Germinal center (tissue), 1 donor: ENCODE results near the gene SPCS1.
A peak's percentile ranks its signal among the peaks of the same experiment; 100 is the strongest.

ENCODE experiments used
- DNase-seq: peaks from one replicate; pipeline ENCODE4 v3.0.0; 2012; ENCODE audit warnings: mixed read lengths, low spot score

The SPCS1 gene

DNA sequence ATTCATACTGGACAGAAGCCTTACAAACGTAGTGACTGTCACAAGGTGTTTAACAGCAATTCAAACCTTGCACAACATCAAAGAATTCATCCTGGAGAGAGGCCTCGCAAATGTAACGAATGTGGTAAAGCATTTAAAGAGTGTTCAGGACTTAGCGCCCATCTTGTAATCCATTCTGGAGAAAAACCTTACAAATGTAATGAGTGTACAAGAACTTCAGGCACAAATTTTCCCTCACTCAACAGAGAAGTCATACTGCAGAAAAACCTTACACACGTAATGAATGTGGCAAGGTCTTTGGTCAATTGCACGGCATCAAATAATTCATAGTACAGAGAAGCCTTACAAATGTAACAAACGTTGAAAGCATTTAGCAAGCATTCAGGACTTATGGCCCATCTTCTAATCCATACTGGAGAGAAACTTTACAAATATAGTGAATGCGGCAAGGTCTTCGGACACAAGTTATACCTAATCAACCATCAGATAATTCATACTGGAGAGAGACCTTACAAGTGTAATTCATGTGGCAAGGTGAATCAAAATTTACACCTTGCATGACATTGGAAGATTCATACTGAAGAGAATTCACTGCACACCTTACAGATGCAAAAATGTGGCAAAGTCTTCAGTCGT, 27.5 kb downstream of the SPCS1 start:
- no peak for DNase-seq

GRCh38 chr3:52739730-52740129, 33.8 kb downstream of the SPCS1 start:
- DNase-seq, result no peak

GRCh38 chr3:52742418-52743041, 36.6 kb downstream of the SPCS1 start:
- peak; percentile 37 for DNase-seq

GRCh38 chr3:52743152-52743551, 37.2 kb downstream of the SPCS1 start:
- no peak for DNase-seq

DNA sequence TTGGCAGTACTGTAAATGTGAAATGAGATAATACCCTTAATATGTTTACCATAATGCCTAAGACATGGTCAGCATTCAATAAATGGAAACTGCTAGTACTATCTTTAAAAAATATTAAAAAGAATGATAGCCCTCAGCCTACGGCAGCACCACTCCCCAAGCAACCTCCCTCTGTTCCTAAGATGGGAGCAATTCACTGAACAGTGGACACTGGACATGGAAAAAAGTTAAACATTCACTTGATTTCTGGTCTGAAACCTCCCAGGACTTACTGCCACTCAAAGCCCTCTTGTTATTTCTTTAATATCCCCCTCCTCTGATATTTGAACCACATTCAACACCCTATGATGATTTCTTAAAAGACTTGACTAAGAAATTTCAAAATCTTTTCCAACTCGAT, 37.8 kb downstream of the SPCS1 start:
- no peak for DNase-seq

GRCh38 chr3:52752045-52752660, 46.2 kb downstream of the SPCS1 start:
- DNase-seq, result no peak

- no peak for DNase-seq
These were observed 48.5 kb downstream of the SPCS1 start for GRCh38 chr3:52754373-52754772.

DNA sequence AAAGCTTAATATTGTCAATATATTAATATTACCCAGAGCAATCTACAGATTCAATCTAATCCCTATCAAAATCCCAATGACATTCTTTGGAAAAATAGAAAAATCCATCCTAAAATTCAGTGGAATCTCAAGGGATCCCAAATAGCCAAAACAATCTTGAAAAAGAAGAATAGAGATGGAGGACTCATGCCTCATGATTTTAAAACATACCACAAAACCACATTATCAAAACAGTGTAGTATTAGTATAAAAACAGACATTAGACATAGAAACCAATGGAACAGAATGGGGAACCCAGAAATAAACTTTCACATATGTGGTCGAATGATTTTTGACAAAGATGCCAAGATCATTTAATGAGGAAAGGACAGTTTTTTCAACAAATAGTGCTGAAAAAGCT, 50.2 kb downstream of the SPCS1 start:
- DNase-seq, result no peak
